Measurements from ENCODE around the gene CDK8.

The CDK8 gene

GRCh38 chr13:26401069-26401468, 147.1 kb downstream of the CDK8 start:
- TF ChIP-seq CTCF (IDR thresholded peaks at IDR 0.05) (no peak), ZFX (IDR thresholded peaks at IDR 0.05; ENCODE audit: borderline replicate concordance) (no peak)
- H3K27ac ChIP-seq, result no peak overlapping the region

- no peak overlapping the region for H3K27ac ChIP-seq
- TF ChIP-seq ZFX (IDR thresholded peaks at IDR 0.05; ENCODE audit: borderline replicate concordance), result no peak
- no peak for TF ChIP-seq CTCF (IDR thresholded peaks at IDR 0.05)
These were observed 147.7 kb downstream of the CDK8 start for GRCh38 chr13:26401578-26402021.

- H3K27ac ChIP-seq, result no peak overlapping the region
- TF ChIP-seq CTCF (IDR thresholded peaks at IDR 0.05) (no peak), ZFX (IDR thresholded peaks at IDR 0.05; ENCODE audit: borderline replicate concordance) (no peak)
These were observed 152.9 kb downstream of the CDK8 start for GRCh38 chr13:26406791-26407190.

- TF ChIP-seq CTCF (IDR thresholded peaks at IDR 0.05), result no peak
- no peak for TF ChIP-seq ZFX (IDR thresholded peaks at IDR 0.05; ENCODE audit: borderline replicate concordance)
- no peak overlapping the region for H3K27ac ChIP-seq
These were observed 157.3 kb downstream of the CDK8 start for GRCh38 chr13:26411206-26411605.

GRCh38 chr13:26412263-26412662, 158.3 kb downstream of the CDK8 start:
- no peak overlapping the region for H3K27ac ChIP-seq
- TF ChIP-seq ZFX (IDR thresholded peaks at IDR 0.05; ENCODE audit: borderline replicate concordance) (no peak), CTCF (IDR thresholded peaks at IDR 0.05) (no peak)

- TF ChIP-seq ZFX (IDR thresholded peaks at IDR 0.05; ENCODE audit: borderline replicate concordance) (no peak), CTCF (IDR thresholded peaks at IDR 0.05) (no peak)
- 0 out of 2 replicates have a peak overlapping the region, but pooled peaks have one; percentile 7 for H3K27ac ChIP-seq
These were observed 159.2 kb downstream of the CDK8 start for GRCh38 chr13:26412936-26413716.

- no peak for TF ChIP-seq CTCF (IDR thresholded peaks at IDR 0.05)
- TF ChIP-seq ZFX (IDR thresholded peaks at IDR 0.05; ENCODE audit: borderline replicate concordance), result no peak
- no peak overlapping the region for H3K27ac ChIP-seq
These were observed 166.5 kb downstream of the CDK8 start for GRCh38 chr13:26420282-26420960.

Data from 22Rv1 (cell line).